Loucy (cell line): ENCODE measurements around the gene FAM217B.

Source experiments
- H2AFZ ChIP-seq: fragments of 200-600 bp; sonication (generic); 2 replicates; pipeline ENCODE4 v1.6.0; 2016; ENCODE audit warnings: antibody characterized with exemption, mild to moderate bottlenecking, low read length, moderate library complexity
- H3F3A ChIP-seq: fragments of 200-600 bp; 2 replicates; pipeline ENCODE4 v1.6.0; 2016; ENCODE audit warnings: antibody characterized with exemption, low read depth, mild to moderate bottlenecking
- H3K27me3 ChIP-seq: fragments of 200-600 bp; sonication (generic); 2 replicates; pipeline ENCODE4 v1.6.1; 2014; ENCODE audit warnings: low read length, mild to moderate bottlenecking; ENCODE audit not compliant: insufficient read depth, poor library complexity, severe bottlenecking
- H3K36me3 ChIP-seq: fragments of 200-600 bp; sonication (generic); 2 replicates; pipeline ENCODE4 v1.6.1; 2016; ENCODE audit warnings: low read length; ENCODE audit not compliant: insufficient read depth
- H3K4me1 ChIP-seq: fragments of 200-600 bp; sonication (generic); 2 replicates; pipeline ENCODE4 v1.5.1; 2014; ENCODE audit warnings: low read length, mild to moderate bottlenecking; ENCODE audit not compliant: insufficient read depth, poor library complexity, severe bottlenecking
- H3K4me2 ChIP-seq: fragments of 200-600 bp; sonication (generic); 2 replicates; pipeline ENCODE4 v1.6.0; 2014; ENCODE audit warnings: antibody characterized with exemption, low read length, low read depth, mild to moderate bottlenecking; ENCODE audit not compliant: poor library complexity, severe bottlenecking
- H3K4me3 ChIP-seq: fragments of 200-600 bp; sonication (generic); 2 replicates; pipeline ENCODE4 v1.5.1; 2014; ENCODE audit warnings: low read length, mild to moderate bottlenecking, mixed read lengths; ENCODE audit not compliant: poor library complexity, severe bottlenecking
- H3K79me2 ChIP-seq: fragments of 200-600 bp; sonication (generic); 2 replicates; pipeline ENCODE4 v1.6.1; 2014; ENCODE audit warnings: low read length; ENCODE audit not compliant: insufficient read depth
- H3K9ac ChIP-seq: fragments of 200-600 bp; sonication (generic); 2 replicates; pipeline ENCODE4 v1.6.0; 2014; ENCODE audit warnings: mild to moderate bottlenecking, low read depth, low read length, moderate library complexity; ENCODE audit not compliant: poor library complexity, severe bottlenecking
- H3K9me2 ChIP-seq: fragments of 200-600 bp; sonication (generic); replicated peaks from 2 replicates; pipeline ENCODE4 v1.6.1; 2016; ENCODE audit warnings: low read depth, low read length, mixed read lengths
- H3K9me3 ChIP-seq: fragments of 200-600 bp; sonication (generic); 2 replicates; pipeline ENCODE4 v1.6.1; 2014; ENCODE audit warnings: mild to moderate bottlenecking, antibody characterized with exemption, low read length, low read depth; ENCODE audit not compliant: insufficient read depth
- H4K20me1 ChIP-seq: fragments of 200-600 bp; sonication (generic); 2 replicates; pipeline ENCODE4 v1.6.0; 2014; ENCODE audit warnings: antibody characterized with exemption, low read length, mild to moderate bottlenecking; ENCODE audit not compliant: insufficient read depth, poor library complexity, severe bottlenecking
- EZH2phosphoT487 ChIP-seq: fragments of 200-600 bp; IDR thresholded peaks from 2 replicates; pipeline ENCODE4 v1.6.1; 2018; ENCODE audit warnings: antibody characterized with exemption, mild to moderate bottlenecking, moderate library complexity, borderline replicate concordance
- TF ChIP-seq, protein P1 (sequence below): fragments of 200-600 bp; sonication (generic); conservative IDR thresholded peaks from 2 replicates; pipeline ENCODE4 v1.5.1; 2014; ENCODE audit warnings: mild to moderate bottlenecking, antibody characterized with exemption, low read length

FAM217B gene

DNA sequence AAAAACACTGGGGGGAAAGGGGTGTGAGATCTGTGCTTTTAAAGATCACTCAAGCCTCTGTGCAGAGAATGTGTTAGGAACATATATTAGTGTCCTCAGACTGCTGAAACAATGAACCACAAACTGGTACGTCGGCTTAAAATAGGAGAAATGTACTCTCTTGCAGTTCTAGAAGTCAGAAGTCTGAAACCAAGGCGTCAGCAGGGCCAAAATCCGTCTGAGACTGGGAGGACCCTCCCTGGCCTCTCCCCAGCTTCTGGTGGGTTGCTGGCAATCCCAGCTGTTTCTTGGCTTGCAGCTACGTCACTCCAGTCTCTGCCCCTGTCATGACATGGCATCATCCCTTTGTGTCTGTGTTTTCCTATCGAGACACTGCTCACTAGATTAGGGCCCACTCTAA is 22.0 kb downstream of the FAM217B start:
- no peaks in the 10 kb centered on the region for H3K27me3 ChIP-seq
- H3K9me2 ChIP-seq: no peaks in the 10 kb centered on the region
- no peaks in the 10 kb centered on the region for H3F3A ChIP-seq
- H3K4me3 ChIP-seq: no peak overlapping the region
- no peaks in the 10 kb centered on the region for H3K9me3 ChIP-seq
- no peak overlapping the region for H3K9ac ChIP-seq
- no peak overlapping the region for H3K4me2 ChIP-seq
- TF ChIP-seq EZH2phosphoT487: no peak
- TF ChIP-seq, protein P1, sequence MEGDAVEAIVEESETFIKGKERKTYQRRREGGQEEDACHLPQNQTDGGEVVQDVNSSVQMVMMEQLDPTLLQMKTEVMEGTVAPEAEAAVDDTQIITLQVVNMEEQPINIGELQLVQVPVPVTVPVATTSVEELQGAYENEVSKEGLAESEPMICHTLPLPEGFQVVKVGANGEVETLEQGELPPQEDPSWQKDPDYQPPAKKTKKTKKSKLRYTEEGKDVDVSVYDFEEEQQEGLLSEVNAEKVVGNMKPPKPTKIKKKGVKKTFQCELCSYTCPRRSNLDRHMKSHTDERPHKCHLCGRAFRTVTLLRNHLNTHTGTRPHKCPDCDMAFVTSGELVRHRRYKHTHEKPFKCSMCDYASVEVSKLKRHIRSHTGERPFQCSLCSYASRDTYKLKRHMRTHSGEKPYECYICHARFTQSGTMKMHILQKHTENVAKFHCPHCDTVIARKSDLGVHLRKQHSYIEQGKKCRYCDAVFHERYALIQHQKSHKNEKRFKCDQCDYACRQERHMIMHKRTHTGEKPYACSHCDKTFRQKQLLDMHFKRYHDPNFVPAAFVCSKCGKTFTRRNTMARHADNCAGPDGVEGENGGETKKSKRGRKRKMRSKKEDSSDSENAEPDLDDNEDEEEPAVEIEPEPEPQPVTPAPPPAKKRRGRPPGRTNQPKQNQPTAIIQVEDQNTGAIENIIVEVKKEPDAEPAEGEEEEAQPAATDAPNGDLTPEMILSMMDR: no peak
- H4K20me1 ChIP-seq: no peaks in the 10 kb centered on the region
- H3K79me2 ChIP-seq: no peaks in the 10 kb centered on the region
- H3K4me1 ChIP-seq: no peaks in the 10 kb centered on the region
- H3K36me3 ChIP-seq: no peaks in the 10 kb centered on the region
- H2AFZ ChIP-seq: no peak overlapping the region

DNA sequence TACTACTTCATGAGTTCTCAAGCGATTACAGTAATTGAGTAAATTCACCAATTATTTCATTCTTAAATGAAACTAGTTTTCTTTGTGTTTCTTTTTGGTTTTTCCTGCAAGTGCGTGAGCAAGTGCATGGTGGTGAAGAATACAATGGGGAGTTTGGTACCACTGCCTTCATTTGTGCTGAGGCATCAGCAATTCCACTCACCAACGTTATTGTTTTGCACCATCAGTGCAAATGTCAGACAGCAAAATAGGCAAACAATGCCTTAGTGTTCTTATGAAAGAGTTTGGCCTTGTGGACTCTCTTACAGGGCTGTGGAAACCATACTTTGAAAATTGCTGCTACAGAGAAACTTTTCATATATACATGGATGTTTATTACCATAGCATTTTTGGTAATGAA is 26.2 kb downstream of the FAM217B start:
- no peaks in the 10 kb centered on the region for H3K36me3 ChIP-seq
- H3K79me2 ChIP-seq: no peaks in the 10 kb centered on the region
- no peak overlapping the region for H3K4me3 ChIP-seq
- no peak overlapping the region for H3K4me2 ChIP-seq
- H3K9ac ChIP-seq: no peak overlapping the region
- H2AFZ ChIP-seq: no peak overlapping the region
- no peaks in the 10 kb centered on the region for H3K27me3 ChIP-seq
- H3K9me2 ChIP-seq: no peaks in the 10 kb centered on the region
- no peaks in the 10 kb centered on the region for H3K4me1 ChIP-seq
- no peak for TF ChIP-seq EZH2phosphoT487
- TF ChIP-seq, protein P1: no peak
- no peaks in the 10 kb centered on the region for H3F3A ChIP-seq
- H3K9me3 ChIP-seq: no peaks in the 10 kb centered on the region
- H4K20me1 ChIP-seq: no peaks in the 10 kb centered on the region

DNA sequence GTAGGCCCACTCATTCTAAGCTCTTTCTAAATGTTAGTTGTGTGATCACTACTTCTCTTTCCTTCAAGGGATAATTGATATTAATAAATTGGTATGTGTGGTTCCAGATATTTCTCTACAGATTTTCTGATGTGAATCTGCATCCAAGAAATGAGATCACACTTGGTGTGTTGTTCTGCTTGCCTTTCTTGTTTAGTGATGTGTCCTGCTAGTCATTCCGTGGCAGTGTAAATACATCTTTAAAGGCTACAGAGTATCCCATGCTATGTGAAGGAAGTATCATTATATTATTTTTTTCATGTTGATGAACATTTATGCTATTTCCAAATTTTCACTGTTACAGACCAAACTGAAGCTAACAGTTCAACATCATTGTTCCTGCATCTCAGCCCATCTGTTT is 31.2 kb downstream of the FAM217B start:
- H3K79me2 ChIP-seq: no peaks in the 10 kb centered on the region
- no peaks in the 10 kb centered on the region for H4K20me1 ChIP-seq
- no peaks in the 10 kb centered on the region for H3K4me1 ChIP-seq
- no peak overlapping the region for H3K4me2 ChIP-seq
- TF ChIP-seq EZH2phosphoT487: no peak
- TF ChIP-seq, protein P1: no peak
- H2AFZ ChIP-seq: no peak overlapping the region
- H3K9me2 ChIP-seq: no peaks in the 10 kb centered on the region
- H3K36me3 ChIP-seq: no peaks in the 10 kb centered on the region
- H3F3A ChIP-seq: no peaks in the 10 kb centered on the region
- H3K27me3 ChIP-seq: no peaks in the 10 kb centered on the region
- no peak overlapping the region for H3K4me3 ChIP-seq
- no peak overlapping the region for H3K9ac ChIP-seq
- no peaks in the 10 kb centered on the region for H3K9me3 ChIP-seq
